Measurements from ENCODE around the gene CACNA1D. TPM values are rescaled to one million over a fixed set of nuclear protein-coding genes. Genes with fewer than 3 reads are reported as not detected.
A peak's percentile ranks its signal among the peaks of the same experiment; 100 is the strongest.

The CACNA1D gene
- total and polyA plus RNA-seq, 8 donors = 0.31 to 36.5 (median 12.5) TPM

GRCh38 chr3:53828581-53828980 lies 334.2 kb downstream of the CACNA1D start:
- Histone ChIP-seq H3K27ac (no peak overlapping the region), H3K9me3 (no peaks in the 10 kb centered on the region), H3K4me1 (no peaks in the 10 kb centered on the region), H3K27me3 (no peaks in the 10 kb centered on the region), H3K36me3 (peaks cover 0 to 10% (median 10%) of the 10 kb centered on the region in 4 donors), H3K4me3 (no peak overlapping the region)
- intact Hi-C loops (cut with DNase I; ENCODE audit: low total_unique reads) = no loop called here
- WGBS, 5 donors = 77 to 89% (median 81%) methylated on average over 1 of the region's 1 CpG
- no peak for DNase-seq
- no peak for TF ChIP-seq POLR2A (IDR thresholded peaks at IDR 0.05)
- TF ChIP-seq, protein P1, sequence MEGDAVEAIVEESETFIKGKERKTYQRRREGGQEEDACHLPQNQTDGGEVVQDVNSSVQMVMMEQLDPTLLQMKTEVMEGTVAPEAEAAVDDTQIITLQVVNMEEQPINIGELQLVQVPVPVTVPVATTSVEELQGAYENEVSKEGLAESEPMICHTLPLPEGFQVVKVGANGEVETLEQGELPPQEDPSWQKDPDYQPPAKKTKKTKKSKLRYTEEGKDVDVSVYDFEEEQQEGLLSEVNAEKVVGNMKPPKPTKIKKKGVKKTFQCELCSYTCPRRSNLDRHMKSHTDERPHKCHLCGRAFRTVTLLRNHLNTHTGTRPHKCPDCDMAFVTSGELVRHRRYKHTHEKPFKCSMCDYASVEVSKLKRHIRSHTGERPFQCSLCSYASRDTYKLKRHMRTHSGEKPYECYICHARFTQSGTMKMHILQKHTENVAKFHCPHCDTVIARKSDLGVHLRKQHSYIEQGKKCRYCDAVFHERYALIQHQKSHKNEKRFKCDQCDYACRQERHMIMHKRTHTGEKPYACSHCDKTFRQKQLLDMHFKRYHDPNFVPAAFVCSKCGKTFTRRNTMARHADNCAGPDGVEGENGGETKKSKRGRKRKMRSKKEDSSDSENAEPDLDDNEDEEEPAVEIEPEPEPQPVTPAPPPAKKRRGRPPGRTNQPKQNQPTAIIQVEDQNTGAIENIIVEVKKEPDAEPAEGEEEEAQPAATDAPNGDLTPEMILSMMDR (IDR thresholded peaks at IDR 0.05) = no peak
- no peak for TF ChIP-seq EP300 (IDR thresholded peaks at IDR 0.05)

DNA sequence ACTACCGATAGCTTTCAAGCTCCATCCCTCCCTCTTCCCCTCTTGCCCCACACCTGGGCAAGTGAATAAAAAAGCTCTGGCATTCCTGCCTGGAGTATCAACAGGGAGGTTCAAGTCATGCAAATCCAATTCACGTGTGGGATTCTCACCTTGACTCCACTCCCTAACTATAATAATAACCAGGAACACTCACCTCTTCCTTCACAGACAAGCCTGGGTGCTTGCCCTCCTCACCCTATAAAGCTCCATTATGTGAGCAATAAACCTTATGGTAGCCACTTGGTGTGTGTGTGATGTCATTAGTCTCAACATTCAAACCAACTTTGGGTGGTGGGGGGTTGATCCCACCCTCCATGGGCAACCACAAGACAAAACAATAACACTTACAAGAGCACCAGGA lies 335.2 kb downstream of the CACNA1D start:
- Histone ChIP-seq H3K27ac (no peak overlapping the region), H3K4me1 (no peaks in the 10 kb centered on the region), H3K9me3 (no peaks in the 10 kb centered on the region), H3K4me3 (no peak overlapping the region), H3K27me3 (no peaks in the 10 kb centered on the region), H3K36me3 (peaks cover 0 to 7% (median 7%) of the 10 kb centered on the region in 4 donors)
- 73 to 83% (median 77%) methylated on average over 2 of the region's 2 CpGs for WGBS, 5 donors
- TF ChIP-seq POLR2A (IDR thresholded peaks at IDR 0.05) = no peak
- TF ChIP-seq, protein P1 (IDR thresholded peaks at IDR 0.05) = no peak
- TF ChIP-seq EP300 (IDR thresholded peaks at IDR 0.05) = no peak
- no peak for TF ChIP-seq POLR2AphosphoS5 (IDR thresholded peaks at IDR 0.05)
- DNase-seq = no peak
- intact Hi-C loops (cut with DNase I; ENCODE audit: low total_unique reads) = no loop called here

DNA sequence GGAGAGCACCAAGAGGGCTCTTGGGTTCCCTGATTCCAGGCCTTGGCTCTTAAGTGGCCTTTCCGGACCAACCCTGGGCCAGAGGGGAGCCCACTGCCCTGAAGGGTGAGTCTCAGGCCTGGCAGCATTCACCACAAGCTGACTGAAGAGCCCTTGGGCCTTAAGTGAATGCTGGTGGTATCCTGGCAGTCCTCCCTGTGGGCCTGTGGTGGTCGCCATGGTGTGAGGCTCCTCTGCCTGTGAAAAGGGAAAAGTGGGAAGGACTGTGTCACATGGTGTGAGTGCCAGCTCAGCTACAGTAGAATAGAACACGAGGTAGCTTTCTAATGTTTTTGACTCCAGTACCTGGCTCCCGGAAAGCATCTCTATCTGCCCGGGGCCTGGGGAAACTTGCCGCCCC lies 336.5 kb downstream of the CACNA1D start:
- no peaks in the 10 kb centered on the region for H3K9me3 ChIP-seq
- 79 to 92% (median 87%) methylated on average over 5 to 6 of the region's 6 CpGs for WGBS, 5 donors
- intact Hi-C loops (cut with DNase I; ENCODE audit: low total_unique reads) = no loop called here
- no peaks in the 10 kb centered on the region for H3K27me3 ChIP-seq
- no peaks in the 10 kb centered on the region for H3K4me1 ChIP-seq
- TF ChIP-seq POLR2A (IDR thresholded peaks at IDR 0.05) (no peak), EP300 (IDR thresholded peaks at IDR 0.05) (no peak), POLR2AphosphoS5 (IDR thresholded peaks at IDR 0.05) (no peak)
- TF ChIP-seq, protein P1 (IDR thresholded peaks at IDR 0.05) = no peak
- no peak overlapping the region for H3K4me3 ChIP-seq
- no peak for DNase-seq
- peaks cover 0 to 10% (median 7%) of the 10 kb centered on the region in 4 donors for H3K36me3 ChIP-seq
- H3K27ac ChIP-seq = no peak overlapping the region

DNA sequence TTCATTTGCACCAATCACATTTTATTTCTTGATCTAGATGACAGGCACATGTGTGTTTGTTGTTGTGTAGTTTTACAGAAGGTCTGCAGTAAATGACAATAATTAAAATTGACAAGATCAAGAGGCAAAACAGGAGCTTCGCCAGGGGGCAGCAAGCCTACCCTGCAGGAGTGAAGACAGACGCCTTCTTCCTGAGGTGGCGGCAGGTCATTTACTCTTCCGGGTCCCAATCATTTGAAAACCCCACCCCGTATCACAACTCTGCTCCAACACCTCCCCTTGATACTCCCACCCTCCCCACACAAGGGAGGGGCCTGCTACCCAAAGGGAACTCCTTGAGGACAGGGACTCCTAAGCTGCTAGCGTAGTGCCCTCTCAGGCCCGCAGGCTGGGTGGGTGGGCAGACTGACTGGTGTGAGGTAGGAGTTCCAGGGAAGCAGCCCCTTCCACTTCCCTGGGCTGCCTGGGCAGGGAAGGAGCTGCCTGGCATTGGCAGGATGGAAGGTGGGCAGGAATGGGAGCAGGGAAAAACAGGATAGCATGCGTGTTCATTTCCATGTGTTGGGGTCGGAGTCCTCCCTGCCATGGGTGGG lies 338.7 kb downstream of the CACNA1D start:
- Histone ChIP-seq H3K4me3 (no peak overlapping the region), H3K27me3 (no peaks in the 10 kb centered on the region), H3K9me3 (no peaks in the 10 kb centered on the region), H3K27ac (no peak overlapping the region), H3K36me3 (peaks cover 0 to 17% (median 8%) of the 10 kb centered on the region in 4 donors), H3K4me1 (no peaks in the 10 kb centered on the region)
- WGBS, 5 donors = 83 to 90% (median 85%) methylated on average over 9 of the region's 9 CpGs
- DNase-seq = peak in 1 of 2 donors; percentile 23
- intact Hi-C loops (cut with DNase I; ENCODE audit: low total_unique reads) = no loop called here
- TF ChIP-seq EP300 (IDR thresholded peaks at IDR 0.05) = no peak
- TF ChIP-seq, protein P1 (IDR thresholded peaks at IDR 0.05) = no peak
- no peak for TF ChIP-seq POLR2AphosphoS5 (IDR thresholded peaks at IDR 0.05)
- TF ChIP-seq POLR2A (IDR thresholded peaks at IDR 0.05) = no peak
